Measurements from ENCODE around the gene TAF1B. TPM values are rescaled to one million over a fixed set of nuclear protein-coding genes. Genes with fewer than 3 reads are reported as not detected.

The TAF1B gene
- total and polyA plus RNA-seq, 10 of the 15 experiments (the other 5 are each of a cell fraction or from before 2014, with no cell fraction given), result 8.1 to 18.3 (median 12.4) TPM

GRCh38 chr2:9883897-9884296 is 40.6 kb downstream of the TAF1B start (continued):
- TF ChIP-seq BMI1 (IDR thresholded peaks at IDR 0.05; ENCODE audit: borderline replicate concordance), result no peak
- no peak for TF ChIP-seq SIN3A (IDR thresholded peaks at IDR 0.05; ENCODE audit: low read depth, low read length)

- Histone ChIP-seq H3K79me2 (ENCODE audit: control insufficient read depth, insufficient read depth, low read length) (no peaks in the 10 kb centered on the region), H3K9me3 (replicated peaks; ENCODE audit: control insufficient read depth, insufficient read depth, low read length) (no peaks in the 10 kb centered on the region; the same call in 2 of the 3 replicates), H2AFZ (ENCODE audit: control insufficient read depth, low read depth, low read length) (no peak overlapping the region), H4K20me1 (ENCODE audit: control insufficient read depth, insufficient read depth) (no peaks in the 10 kb centered on the region), H3K36me3 (ENCODE audit: control insufficient read depth in 2 of 2, insufficient read depth in 2 of 2, low read length in 1 of 2) (peaks cover 0 to 3% of the 10 kb centered on the region in 2 experiments; a peak in 1 of 4 replicates), H3K4me2 (ENCODE audit: control insufficient read depth, insufficient read depth) (no peak overlapping the region), H3K4me3 (no peak overlapping the region), H3K4me1 (ENCODE audit: control insufficient read depth, insufficient read depth, low read length) (peaks cover under 1% of the 10 kb centered on the region; the same call in 1 of the 2 replicates), H3K27ac (ENCODE audit: control insufficient read depth, insufficient read depth) (no peak overlapping the region), H3K27me3 (replicated peaks in 1 of 2; ENCODE audit: control insufficient read depth in 2 of 2, insufficient read depth in 2 of 2, low read length in 1 of 2) (no peaks in the 10 kb centered on the region), H3K9ac (ENCODE audit: control insufficient read depth, insufficient read depth, low read length) (no peak overlapping the region)
- no TSS peak for BruUV-seq (replicated peaks)
- FAIRE-seq, result no peak
- DNase-seq (ENCODE audit: low read depth, low spot score), result no peak
- intact Hi-C loops (cut with micrococcal nuclease; ENCODE audit: unreplicated experiment), result no loop called here
- POLR2A ChIA-PET, result no interaction called here
- no peak for ATAC-seq
- SMC1A ChIA-PET (ENCODE audit: uncharacterized antibody, unreplicated experiment), result no interaction called here
- RAD21 ChIA-PET (ENCODE audit: unreplicated experiment), result no interaction called here
- in situ Hi-C loops (cut with MboI), result no loop called here
- WGBS (ENCODE audit: insufficient coverage, insufficient replicate concordance, low lambda C conversion rate, missing lambda C conversion rate), result 97% methylated on average over 6 of the region's 6 CpGs
- CTCF ChIA-PET, result interaction anchor here (0.7 kb wide), 1 partner anchor 11 kb away, joined by 3 read pairs; no protein-coding TSS in a partner anchor
- TF ChIP-seq SMAD1 (IDR thresholded peaks at IDR 0.05; ENCODE audit: low read depth, partially characterized antibody) (no peak), CBFB (IDR thresholded peaks at IDR 0.05; ENCODE audit: low read depth) (no peak), ZNF687 (IDR thresholded peaks at IDR 0.05) (no peak), LARP7 (IDR thresholded peaks at IDR 0.05) (no peak), ZBTB40 (IDR thresholded peaks at IDR 0.05; ENCODE audit: borderline replicate concordance) (no peak), STAT1 (conservative IDR thresholded peaks at IDR 0.05) (no peak), NKRF (conservative IDR thresholded peaks at IDR 0.05) (no peak), ZNF217 (IDR thresholded peaks at IDR 0.05) (no peak), IKZF2 (IDR thresholded peaks at IDR 0.05) (no peak), MAX (IDR thresholded peaks at IDR 0.05; ENCODE audit: low read depth, low read length) (no peak)
Measured at GRCh38 chr2:9884436-9884835, 41.2 kb downstream of the TAF1B start.

Data from GM12878 (cell line).